Measurements from ENCODE around the gene ZNF335. TPM values are rescaled to one million over a fixed set of nuclear protein-coding genes. Genes with fewer than 3 reads are reported as not detected.
A peak's percentile ranks its signal among the peaks of the same experiment; 100 is the strongest.

ZNF335 gene
- total and polyA plus RNA-seq, 2 of the 13 experiments (the other 11 are each of a cell fraction or from before 2014, with no cell fraction given) = 9.7 to 13.7 TPM

DNA sequence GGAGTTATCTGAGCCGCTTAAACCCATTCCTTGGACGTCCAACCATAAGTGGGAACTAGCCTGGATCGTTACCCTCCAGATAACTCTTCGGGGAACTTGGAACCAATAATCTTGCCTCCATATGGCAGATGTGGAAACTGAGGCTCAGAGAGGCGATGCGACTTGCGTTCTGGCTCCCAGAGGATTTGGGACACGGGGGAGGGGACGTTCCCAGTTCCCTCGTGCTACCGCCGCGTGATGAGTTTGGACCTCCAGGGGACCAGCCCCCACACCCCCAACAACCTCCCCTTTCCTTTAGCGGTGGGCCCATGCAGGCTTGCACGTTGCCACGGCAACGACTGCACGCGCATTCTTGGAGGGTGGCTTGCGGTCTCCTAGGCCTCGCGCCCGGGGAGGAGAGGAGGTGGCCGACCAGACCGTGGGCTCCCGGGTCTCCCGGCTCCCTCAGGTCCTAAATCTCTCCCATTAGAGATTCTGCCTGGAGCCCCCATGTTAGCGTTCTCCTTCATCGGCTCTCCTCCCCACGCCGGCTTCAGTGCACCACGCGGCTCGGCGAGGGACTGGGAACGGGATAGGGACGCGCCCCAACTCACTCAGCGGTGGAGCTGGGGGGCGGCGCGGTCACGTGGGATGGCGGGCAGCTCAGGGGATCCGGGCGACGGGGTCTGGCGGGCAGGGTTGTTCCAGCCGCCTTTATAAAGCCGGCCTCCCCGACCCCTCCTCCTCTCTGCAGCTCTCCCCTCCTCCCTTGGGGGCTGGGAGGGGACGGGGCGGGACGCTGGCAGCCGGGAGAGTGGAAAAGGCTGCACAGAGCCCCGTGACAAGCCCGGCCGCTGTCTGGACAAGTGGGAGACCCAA, 60.3 kb downstream of the ZNF335 start, which contains the start of gene PLTP (continued):
- TF ChIP-seq KLF16 (CRISPR knock-in tag; IDR thresholded peaks at IDR 0.05) (no peak), ZZZ3 (CRISPR knock-in tag; IDR thresholded peaks at IDR 0.05; ENCODE audit: borderline replicate concordance) (peak; percentile 90), BHLHE40 (IDR thresholded peaks at IDR 0.05; ENCODE audit: low read length) (no peak), ZNF589 (CRISPR knock-in tag; conservative IDR thresholded peaks at IDR 0.05) (no peak), ZNF770 (CRISPR knock-in tag; IDR thresholded peaks at IDR 0.05) (no peak), TEAD2 (CRISPR knock-in tag; IDR thresholded peaks at IDR 0.05) (no peak), ZNF800 (CRISPR knock-in tag; IDR thresholded peaks at IDR 0.05) (no peak), CTCF (CRISPR knock-in tag; IDR thresholded peaks at IDR 0.05) (no peak), MBNL3 (CRISPR knock-in tag; conservative IDR thresholded peaks at IDR 0.05) (no peak), YEATS4 (CRISPR knock-in tag; IDR thresholded peaks at IDR 0.05; ENCODE audit: borderline replicate concordance) (no peak), MTA3 (CRISPR knock-in tag; IDR thresholded peaks at IDR 0.05) (no peak), ZNF563 (CRISPR knock-in tag; IDR thresholded peaks at IDR 0.05) (no peak), ZNF740 (CRISPR knock-in tag; IDR thresholded peaks at IDR 0.05) (no peak), TOE1 (CRISPR knock-in tag; IDR thresholded peaks at IDR 0.05) (no peak), KDM5B (CRISPR knock-in tag; IDR thresholded peaks at IDR 0.05; ENCODE audit: borderline replicate concordance) (peak; percentile 79), FOSL2 (CRISPR knock-in tag; IDR thresholded peaks at IDR 0.05) (no peak), ZNF382 (CRISPR knock-in tag; IDR thresholded peaks at IDR 0.05; ENCODE audit: borderline replicate concordance) (no peak), SNAI1 (CRISPR knock-in tag; IDR thresholded peaks at IDR 0.05; ENCODE audit: borderline replicate concordance) (no peak), SATB2 (CRISPR knock-in tag; IDR thresholded peaks at IDR 0.05) (no peak), SMYD3 (CRISPR knock-in tag; IDR thresholded peaks at IDR 0.05) (no peak), MAX (IDR thresholded peaks at IDR 0.05) (peak; percentile 24; the same call in 1 of the 2 replicates), JARID2 (CRISPR knock-in tag; IDR thresholded peaks at IDR 0.05; ENCODE audit: insufficient replicate concordance) (no peak)
- TF ChIP-seq, protein P1, sequence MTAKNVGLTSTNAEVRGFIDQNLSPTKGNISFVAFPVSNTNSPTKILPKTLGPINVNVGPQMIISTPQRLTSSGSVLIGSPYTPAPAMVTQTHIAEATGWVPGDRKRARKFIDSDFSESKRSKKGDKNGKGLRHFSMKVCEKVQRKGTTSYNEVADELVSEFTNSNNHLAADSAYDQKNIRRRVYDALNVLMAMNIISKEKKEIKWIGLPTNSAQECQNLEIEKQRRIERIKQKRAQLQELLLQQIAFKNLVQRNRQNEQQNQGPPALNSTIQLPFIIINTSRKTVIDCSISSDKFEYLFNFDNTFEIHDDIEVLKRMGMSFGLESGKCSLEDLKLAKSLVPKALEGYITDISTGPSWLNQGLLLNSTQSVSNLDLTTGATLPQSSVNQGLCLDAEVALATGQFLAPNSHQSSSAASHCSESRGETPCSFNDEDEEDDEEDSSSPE (CRISPR knock-in tag; IDR thresholded peaks at IDR 0.05) = no peak; the same call in 1 of the 2 replicates

Data from HepG2 (cell line).